CMK (cell line): ENCODE data around the gene REN.
A peak's percentile ranks its signal among the peaks of the same experiment; 100 is the strongest.

ENCODE experiments used
- DNase-seq: peaks from one replicate; pipeline ENCODE4 v3.0.0-alpha.2; 2010; ENCODE audit warnings: low read depth

Gene REN

DNA sequence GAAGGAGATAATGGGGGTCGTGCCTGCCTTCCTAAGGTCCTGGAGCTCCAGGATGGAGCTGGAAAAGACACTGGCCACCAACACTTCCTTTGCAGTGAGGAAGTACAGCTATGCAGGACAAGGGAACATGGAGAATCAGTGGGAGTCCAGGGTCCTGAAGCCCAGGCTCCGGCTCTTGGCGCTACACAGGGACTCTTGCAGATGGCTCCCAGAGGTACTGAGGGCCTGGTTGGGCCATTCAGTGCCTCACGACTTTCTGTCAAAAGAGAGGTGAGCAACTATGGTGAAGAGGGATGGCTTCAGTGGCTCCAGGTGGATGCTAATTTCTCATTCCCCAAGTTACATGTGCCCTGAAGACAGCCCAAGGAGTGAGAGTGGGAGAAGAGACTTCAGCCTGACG is 12.5 kb downstream of the REN start:
- DNase-seq: no peak

DNA sequence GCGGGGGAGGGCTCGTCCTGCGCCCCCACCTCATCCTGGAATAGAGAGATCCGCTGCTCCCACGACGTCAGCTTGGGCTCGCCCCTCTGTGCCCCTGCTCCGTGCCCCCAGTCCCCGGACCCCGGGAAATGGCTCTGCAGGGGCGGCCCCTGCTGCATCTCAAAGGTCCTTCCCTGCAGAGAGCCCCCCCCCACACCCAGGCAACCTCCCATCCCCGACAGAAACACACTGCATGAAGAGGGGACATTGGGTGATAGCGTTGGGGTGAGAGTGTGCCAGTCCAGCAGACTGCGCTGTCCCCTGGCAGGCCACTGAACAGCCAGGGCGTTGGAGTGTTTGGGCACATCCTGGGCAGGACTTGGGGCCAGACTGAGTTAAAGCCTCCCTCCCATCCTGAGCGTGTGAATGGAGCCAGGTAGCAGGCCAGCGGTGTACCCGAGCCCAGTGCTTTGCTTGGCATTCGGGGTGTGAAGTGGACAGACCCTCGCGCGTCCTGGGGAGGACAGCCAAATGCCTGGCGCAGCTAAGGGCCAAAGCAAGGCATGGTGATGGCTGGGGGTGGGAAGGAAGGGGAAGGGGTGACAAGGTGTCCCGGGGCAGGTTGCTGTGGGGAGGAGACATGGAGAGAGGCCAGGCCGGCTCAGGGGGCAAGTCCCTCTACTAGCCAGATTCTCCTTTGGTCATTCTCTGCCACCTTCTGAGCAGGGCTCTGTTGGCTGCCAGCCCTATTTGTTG is 13.7 kb downstream of the REN start:
- no peak for DNase-seq

DNA sequence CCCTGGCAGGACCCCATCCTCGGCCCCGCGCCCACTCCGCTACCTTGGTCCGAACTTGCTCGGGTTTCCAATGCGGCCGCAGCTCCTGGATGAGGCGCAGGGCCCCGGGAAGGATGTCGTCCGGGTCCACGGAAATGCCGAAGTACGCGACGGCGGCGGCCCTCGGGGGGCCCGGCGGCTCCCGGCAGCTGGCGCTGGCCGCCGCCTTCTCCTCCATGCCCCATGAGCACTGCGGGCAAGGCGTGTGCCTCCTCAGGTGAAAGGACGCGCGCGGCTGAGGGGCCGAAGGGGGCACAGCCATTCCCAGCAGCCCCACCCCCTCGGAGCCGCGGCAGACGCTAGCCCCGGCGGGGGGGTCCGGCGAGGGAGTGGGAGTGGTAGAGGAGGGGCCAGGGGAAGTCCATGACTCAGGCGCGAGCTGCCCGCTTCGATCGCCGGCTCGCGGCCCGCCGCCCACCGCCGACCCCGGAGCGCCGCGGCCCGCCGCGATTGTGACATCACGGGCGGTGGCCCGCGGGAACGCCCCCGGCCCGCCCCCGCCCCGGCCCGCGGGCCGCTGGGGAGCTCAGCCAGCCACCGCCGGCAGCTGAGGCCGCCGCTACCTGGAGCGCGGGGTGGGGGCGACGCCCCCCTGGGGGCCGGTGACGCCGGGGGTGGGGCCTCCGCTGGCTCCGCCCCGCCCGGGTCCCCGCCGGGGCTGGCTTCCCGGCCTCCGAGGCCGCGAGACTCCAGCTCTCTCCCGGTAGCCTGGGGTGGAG is 14.4 kb downstream of the REN start, which contains the start of gene ETNK2:
Gene ETNK2 (minus strand): TSS at position 493 of the 758 bp plus-strand sequence. CDS start 192 bp downstream, at position 301.
- peak; percentile 36 for DNase-seq

DNA sequence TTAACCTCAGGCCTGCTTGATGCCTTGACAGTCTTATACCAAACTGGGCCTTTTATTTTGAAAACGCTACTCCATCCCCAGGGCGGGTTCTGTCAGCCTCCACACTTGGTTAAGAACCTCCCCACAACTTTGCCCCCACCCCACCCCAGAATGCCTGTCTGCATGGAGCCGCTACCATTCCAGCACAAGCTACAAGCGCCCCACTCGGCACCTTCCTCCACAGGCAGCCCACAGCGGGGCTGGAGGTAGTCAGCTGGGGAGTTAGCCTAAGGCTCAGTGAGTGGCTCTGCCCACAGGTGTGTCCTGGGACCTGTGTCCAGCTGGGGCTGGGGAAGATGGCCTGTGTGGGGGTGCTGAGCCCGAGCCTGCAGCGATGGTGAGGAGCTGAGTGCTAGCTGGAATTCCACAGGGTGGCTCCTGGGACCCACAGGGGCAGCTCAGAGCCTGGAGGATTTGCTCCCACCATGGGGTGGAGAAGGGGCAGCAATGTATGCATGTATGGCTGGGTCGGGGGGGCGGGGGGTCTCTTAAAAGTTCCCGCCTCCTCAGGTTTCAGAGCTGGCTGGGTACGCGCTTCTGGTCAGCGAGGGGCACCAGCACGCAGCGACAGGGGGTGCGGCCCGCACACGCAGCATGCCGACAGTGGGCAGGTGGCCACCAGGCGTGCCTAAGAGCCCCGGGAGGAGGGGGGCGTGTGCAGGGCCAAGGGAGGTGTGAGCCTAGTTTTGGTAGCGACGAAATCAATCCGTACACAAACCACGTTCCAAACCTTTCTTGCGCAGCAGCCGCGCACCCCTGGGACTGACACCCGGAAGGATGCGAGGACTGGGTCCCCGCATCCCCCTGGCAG is 15.2 kb downstream of the REN start:
- no peak for DNase-seq

DNA sequence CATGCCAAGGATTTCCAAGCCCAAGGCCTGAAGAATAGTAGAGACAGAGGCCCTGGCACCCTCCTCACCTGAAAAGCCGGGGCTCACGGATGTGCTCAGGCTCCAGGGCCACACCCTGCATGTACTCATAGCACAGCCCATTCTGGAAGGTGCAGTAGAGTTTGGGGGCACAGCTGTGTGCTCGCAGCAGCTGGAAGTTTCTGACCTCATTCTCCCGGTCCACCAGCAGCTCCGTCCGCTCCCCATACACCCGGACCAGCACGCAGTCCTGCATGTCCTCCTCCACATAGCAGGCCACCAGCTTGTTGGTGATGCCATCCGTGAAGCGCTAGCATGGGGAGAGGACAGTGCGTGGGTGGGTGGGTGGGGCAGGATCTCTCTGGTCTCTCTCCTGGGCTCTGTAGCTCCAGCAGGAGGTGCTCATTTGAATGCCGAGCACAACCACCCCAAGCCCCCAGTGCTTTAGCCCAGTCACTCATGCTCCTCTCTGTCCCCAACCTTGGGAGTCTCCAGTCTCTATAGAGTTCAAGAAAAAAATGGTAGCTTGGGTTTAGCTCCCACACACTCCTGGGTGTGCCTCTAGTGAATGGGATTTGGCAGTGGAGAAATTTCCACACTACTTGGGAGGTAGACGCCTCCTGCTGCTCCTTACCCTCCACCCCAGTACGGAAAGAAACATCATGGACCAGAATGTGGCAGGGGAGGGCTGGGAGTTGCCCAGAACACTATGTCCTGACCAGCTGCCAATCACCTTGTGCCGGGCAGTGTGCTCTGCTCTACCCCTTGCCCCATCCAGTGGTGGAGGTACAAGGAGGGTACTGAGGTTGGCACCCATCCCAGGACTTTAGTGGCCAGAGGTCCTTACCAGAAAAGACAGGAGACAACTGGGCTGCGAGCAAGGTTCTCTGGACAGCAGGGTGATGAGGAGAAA is 16.2 kb downstream of the REN start:
- no peak for DNase-seq

DNA sequence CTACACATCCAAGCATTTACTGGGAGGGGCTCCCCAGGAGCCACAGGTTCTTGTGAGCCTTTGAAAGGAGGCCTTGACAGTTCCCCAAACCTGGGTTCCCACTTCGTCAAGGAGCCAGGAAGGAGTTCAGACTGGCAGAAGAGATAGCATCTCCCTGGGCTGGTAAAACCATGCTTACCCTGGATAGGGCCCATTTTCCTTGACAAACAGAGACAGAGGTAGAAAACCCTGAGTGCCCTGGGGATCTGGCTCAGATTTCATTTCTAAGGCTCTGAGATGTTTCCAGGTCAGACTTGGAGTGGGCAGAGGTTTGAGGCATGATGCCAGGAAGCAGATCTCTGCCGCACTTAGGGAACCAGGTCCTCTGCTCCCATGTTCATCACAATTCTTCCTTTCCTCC is 17.0 kb downstream of the REN start:
- DNase-seq: no peak

DNA sequence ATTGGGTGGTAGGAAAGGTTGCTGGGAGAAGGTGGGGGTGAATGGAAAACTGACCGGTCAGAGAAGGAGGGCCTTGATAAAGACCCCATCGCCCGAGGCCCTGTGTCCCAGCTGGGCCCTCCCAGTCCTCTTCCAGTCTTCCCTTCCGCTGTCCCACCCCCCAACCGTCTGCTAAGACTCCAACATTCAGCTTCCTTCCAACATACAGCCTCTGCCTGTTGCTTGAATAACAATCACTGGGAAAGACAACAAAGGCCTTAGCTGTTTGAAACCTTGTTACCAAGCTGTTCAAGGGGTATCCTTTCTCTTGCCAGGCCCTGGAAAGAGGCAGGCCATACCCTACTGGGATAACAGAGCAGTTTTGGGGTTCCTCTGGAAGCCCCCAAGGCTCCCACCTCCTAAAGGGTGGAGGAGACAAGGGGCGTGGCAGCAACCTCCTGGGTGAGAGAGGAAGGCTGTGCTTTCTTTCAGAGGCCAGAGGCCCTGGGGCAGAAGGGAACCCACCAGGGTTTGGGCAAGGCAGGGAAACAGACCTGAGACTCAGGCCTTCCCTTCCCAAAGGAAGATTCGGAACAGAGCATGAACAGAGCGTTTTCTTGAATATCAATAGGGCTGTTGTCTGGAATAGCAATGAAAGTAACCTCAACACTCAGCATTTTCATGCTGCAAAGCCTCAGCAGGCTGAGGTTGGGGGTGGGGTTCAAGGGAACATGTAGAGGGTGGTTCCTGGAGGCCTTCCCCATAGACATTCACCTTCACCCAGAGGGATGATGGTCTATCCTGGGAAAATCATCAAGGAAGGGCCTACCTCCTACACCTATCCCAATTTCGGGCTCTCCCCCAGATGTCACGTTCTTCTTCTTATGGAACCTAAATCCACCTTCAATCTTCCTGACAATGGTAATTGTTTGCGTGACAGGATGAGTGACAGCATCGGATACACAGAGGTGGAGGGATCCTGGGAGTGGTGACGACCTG is 18.4 kb downstream of the REN start:
- no peak for DNase-seq

DNA sequence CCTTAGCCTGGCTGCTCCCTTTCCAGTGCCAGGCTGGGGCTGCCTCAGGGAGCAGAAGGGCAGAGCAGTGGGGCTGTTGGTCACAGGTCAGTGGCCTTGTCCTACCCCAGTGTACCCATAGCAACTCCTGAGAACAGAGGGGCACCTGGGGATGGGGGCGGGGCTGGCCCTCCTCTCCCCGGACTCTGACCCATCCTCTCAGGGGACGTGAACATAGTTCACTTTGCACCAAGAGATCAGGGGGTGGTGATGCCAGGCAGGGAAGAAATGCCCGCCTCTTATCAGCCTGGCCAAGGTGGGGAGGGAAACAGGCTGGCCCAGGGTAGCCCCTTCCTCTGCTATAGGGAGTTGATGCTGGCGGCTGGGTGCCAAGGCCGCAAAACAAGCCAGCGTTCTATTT is 19.2 kb downstream of the REN start:
- no peak for DNase-seq

DNA sequence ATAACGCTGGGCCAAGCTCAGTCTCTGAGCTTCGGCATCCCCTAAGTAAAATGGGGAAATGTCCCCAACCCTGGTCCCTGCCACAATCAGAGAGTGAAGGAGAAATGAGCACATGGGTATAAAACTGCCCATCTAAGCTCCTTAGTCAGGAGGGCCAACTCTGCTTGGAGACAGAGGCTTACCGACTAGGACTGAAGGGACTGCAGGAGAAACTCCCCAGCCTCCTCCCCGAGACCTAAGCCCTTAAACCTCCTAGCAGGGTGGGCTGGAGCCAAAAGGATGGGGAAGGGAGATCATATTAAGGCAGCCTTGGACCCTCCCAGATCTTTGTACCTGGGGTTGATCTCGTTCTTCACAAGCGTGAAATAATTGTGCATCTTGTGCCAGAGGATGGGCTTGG is 19.8 kb downstream of the REN start:
- DNase-seq: no peak

DNA sequence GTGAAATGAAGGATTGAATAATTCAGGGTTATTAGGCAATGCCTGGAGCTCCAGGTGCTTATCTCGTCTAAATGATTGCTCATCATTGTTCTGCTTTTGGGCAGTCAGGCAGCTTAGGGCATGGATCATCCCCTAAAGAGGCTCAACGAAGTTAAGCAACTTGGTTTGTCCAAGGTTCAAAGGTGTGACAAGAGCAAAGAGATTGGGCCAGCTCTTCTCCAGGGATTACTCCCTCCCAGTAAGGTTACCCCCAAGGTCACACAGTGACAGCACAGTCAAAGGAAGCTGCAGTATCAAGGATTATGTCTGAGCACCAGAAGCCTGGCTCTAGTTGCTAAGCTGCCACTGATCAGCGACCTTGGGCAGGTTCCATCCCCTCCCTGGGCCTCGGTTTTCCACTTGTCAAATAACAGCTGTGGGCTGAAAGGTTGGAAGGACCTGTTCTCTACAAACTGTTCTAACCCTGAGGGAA is 21.1 kb downstream of the REN start:
- no peak for DNase-seq

DNA sequence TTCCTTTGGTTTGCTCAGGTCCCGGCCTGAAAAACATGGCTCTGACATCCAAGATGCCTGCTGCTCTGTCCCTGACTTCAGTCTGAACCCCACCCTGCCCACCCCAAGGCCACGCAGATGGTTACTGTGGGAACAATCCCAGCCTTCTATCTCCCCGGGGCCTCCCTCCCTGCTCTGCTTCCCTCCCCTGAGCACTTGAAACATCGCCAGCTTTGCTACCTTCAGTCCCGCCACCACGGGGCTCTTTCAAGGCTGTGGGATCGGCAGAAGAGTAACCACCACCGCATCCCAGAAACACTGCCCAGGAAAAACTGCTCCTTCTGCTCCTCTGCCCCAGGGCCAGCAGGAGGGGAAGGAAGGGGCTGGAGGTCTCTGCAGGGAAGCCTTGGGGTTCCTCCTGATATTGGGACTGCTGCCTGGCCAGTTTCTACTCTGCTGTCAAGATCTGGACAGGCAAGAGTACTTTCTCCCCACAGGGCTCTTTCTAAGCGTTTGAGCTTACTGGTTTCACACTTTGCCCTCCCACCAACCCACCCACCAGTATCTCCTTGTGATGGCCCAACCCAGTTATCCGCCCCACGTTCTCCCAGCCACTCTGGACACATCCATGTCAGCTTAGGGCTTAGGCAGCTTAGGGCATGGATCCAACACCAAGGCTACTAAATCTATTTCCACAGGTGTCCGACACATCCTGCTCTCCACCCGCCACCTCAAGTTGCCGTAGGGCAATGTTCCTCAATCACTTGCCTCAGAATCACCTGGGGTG is 22.7 kb downstream of the REN start:
- DNase-seq: no peak

DNA sequence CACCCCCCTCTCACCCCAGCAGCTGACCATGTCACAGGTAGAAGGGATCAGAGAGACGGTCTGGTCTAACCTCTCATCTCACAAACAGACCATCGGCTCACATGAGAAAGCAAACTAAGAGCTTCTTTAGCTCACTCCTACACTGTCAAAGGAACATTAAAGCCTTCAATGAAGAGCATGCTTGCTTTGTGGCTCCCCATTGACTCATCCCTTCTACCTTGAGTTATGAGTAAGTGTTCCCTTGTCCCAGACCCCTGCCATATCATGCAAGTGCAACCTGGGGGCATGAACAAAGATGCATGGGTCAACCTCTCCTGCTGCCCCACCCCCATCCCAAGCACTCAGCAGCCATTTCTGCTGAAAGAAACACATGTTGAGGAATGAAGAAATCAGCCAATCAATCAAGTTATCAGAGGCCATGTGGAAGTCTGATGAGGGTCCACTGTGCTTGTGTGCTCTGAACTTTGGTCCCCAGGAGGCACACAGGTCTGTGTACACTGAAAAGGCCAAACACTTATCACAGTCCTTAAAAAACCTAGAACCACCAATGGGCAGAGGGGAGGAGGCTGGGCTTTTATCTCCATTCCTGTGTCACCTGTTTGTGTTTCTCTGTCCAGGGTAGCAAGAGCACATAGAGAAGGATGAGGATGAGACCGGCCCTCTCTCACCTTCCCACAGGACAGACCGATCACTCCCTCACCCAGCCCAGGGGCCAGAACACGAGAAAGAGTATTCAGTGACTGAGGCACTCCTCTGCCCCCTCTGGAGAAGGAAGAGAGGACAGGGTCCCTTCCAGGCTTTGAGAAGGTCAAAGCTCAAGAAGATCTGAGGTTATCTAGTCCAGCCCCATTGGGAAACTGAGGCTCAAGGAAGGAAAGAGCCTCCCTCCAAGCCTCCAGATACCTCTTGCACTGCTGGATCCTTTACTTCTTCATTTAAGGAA is 23.8 kb downstream of the REN start:
- DNase-seq: no peak

DNA sequence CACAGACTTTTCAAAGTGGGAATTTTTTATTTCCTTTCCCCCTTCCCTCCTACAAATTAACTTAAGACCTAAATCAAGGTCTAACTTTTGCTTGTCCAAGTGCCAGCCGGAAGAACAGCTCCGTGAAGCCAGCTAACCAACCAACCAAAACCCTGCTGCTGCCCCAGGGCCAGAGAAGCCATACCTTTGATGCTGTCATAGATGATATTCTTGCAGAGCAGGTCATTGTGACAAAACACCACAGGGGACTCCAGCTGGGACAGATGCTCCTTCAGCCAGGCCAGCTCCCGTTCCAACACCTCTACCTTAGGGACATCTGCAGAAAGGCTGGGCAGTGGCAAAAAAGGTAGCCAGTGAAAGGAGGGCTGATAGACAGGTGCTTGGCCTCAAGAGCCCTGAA is 25.0 kb downstream of the REN start:
- DNase-seq: no peak

DNA sequence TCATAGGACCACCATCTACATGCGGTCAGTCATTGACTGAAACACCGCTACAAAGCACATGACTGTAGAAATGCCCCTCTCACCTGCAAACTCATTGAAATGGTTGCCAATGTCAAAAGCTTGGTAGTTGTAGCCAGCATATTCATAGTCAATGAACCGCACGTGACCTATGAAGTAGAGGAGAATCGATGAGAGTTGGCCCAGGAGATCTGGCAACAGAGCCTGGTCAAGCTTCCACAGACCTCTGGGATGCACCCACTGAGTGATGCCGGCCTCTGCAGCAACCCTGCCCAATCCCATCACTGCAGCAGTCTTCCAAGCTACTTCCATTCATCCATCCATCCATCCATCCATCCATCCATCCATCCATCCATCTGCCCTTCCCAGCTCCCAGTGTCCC is 26.2 kb downstream of the REN start:
- no peak for DNase-seq

DNA sequence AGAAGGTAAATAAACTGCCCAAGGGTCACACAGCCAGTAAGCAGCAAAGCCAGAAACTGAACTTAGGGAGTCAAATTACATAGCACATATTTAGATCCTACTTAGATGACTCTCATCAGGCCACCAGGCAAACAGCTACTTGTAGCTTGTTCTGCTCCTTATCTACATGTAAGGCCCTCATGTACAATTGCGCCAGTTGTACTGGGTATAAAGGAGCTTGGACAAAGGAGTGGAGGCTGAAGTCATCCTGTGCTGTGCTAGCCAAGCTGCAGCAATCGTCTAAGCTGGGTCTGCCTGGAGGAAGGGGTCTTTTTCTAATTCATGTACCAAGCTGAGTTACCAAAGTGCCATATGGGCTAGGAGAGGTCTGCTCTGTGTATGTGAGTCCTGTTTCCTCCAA is 27.0 kb downstream of the REN start:
- DNase-seq: no peak

DNA sequence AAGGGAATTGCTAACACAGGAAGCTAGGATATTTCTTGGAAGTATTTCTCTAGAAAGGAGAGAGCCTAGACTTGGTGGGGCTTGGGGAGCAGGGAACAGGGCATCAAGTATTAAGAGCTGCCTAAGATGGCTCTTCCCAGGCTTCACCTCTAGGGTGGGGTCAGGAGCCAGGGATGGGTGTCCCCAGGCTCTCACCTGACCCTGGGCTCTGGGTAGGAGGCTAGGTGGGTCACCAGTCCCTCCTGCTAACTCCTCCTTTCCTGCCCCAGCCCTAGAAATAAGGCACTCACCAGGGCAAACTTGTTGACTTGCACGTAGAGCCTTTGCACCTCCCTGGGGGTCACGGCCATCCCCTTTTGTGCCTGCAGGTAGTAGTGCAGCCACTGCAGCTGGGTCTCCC is 29.3 kb downstream of the REN start:
- DNase-seq: no peak

DNA sequence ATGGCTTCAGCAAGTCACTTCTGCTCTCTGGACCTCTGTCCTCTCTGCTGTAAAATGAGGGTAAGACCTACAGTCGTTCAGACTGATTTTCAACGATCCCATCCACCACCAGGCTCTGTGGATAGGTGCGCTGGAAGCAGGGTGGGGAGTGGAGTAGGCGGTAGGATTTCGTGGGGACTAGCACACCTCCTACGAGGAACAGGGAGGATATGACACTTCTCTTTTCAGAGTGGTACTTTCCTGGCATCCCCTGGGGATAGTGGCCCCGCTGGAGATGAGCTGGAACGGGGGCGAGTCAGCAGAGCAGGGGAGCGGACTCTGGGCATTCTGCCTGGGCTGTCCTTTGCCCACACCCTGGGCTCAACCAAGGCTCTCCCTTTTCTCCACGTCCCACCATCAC is 32.0 kb downstream of the REN start:
- DNase-seq: no peak

DNA sequence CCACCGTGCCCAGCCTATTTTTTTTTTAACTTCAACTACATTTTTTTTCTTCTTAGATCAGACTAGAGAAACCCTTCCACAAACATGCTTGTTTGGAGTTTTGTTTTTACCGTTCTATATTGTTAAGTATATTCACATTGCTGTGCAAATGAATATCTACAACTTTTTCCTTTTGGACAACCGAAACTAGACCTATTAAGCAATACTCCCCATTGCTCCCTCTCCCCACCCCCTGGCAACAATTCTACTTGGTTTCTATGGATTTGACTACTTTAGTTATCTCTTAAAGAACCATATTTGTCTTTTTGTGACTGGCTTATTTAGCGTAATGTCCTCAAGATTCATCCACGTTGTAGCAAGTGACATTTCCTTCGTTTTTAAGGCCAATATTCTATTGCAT is 33.4 kb downstream of the REN start:
- no peak for DNase-seq
